Measurements from ENCODE around the gene ZP3. TPM values are rescaled to one million over a fixed set of nuclear protein-coding genes. Genes with fewer than 3 reads are reported as not detected.

The ZP3 gene
- total RNA-seq, 1 experiment from 2014 or later, result 23.3 TPM

GRCh38 chr7:76392531-76393115 lies 32.1 kb upstream of the ZP3 start:
- intact Hi-C loops (cut with micrococcal nuclease; ENCODE audit: unreplicated experiment), result no loop called here
- CTCF ChIA-PET, result interaction anchor here (1.1 kb wide), 1 partner anchor 74 kb away, joined by 6 read pairs; no protein-coding TSS in a partner anchor
- no peaks in the 10 kb centered on the region for H3K27me3 ChIP-seq (ENCODE audit: control insufficient read depth, insufficient read depth, low read length)
- DNase-seq (ENCODE audit: low read depth, low spot score) (no peak), ATAC-seq (no peak)
- POLR2A ChIA-PET, result no interaction called here
- BruUV-seq (replicated peaks), result no TSS peak
- peaks cover 10% of the 10 kb centered on the region for H3K4me1 ChIP-seq (ENCODE audit: control insufficient read depth, insufficient read depth, low read length)
- H3K36me3 ChIP-seq (ENCODE audit: control insufficient read depth, insufficient read depth, low read length), result no peaks in the 10 kb centered on the region
- peak overlapping the region; percentile 38 to 57 for H3K4me3 ChIP-seq (ENCODE audit: low read depth in 2 of 2, low read length in 2 of 2)
- TF ChIP-seq CTCF (IDR thresholded peaks at IDR 0.05) (no peak), SIN3A (IDR thresholded peaks at IDR 0.05; ENCODE audit: borderline replicate concordance, insufficient read depth, low read depth, low read length) (no peak), TCF7L2 (IDR thresholded peaks at IDR 0.05; ENCODE audit: low read depth, low read length) (no peak), REST (IDR thresholded peaks at IDR 0.05; ENCODE audit: insufficient read depth in 1 of 2, low read depth in 2 of 2, low read length in 1 of 2) (no peak), POLR2AphosphoS5 (IDR thresholded peaks at IDR 0.05; ENCODE audit: low read depth, low read length) (no peak)
- no peaks in the 10 kb centered on the region for H3K9me3 ChIP-seq (ENCODE audit: control insufficient read depth, insufficient read depth, low read depth, low read length)
- in situ Hi-C loops (cut with HindIII; ENCODE audit: low pct_unique_long_range_greater_than_20kb, low sequenced_read_pairs), result no loop called here
- H3K27ac ChIP-seq (ENCODE audit: low read length), result peak overlapping the region; percentile 97

- H3K4me1 ChIP-seq (ENCODE audit: control insufficient read depth, insufficient read depth, low read length), result peaks cover 10% of the 10 kb centered on the region
- DNase-seq (ENCODE audit: low read depth, low spot score) (peak; percentile 85), ATAC-seq (peak; percentile 88)
- POLR2A ChIA-PET, result no interaction called here
- CTCF ChIA-PET, result interaction anchor here (0.6 kb wide), 1 partner anchor 33 kb away, joined by 7 read pairs; no protein-coding TSS in a partner anchor
- peak; percentile 58; the same call in 1 of the 2 replicates for TF ChIP-seq POLR2AphosphoS5 (IDR thresholded peaks at IDR 0.05; ENCODE audit: low read depth, low read length)
- TF ChIP-seq REST (IDR thresholded peaks at IDR 0.05; ENCODE audit: insufficient read depth in 1 of 2, low read depth in 2 of 2, low read length in 1 of 2), result 0 out of 4 replicates have a peak, but pooled peaks of 1 of the 2 experiments have one; percentile 52
- TF ChIP-seq CTCF (IDR thresholded peaks at IDR 0.05), result no peak
- TF ChIP-seq SIN3A (IDR thresholded peaks at IDR 0.05; ENCODE audit: borderline replicate concordance, insufficient read depth, low read depth, low read length), result 0 out of 2 replicates have a peak, but pooled peaks have one; percentile 56
- H3K36me3 ChIP-seq (ENCODE audit: control insufficient read depth, insufficient read depth, low read length), result no peaks in the 10 kb centered on the region
- no TSS peak for BruUV-seq (replicated peaks)
- intact Hi-C loops (cut with micrococcal nuclease; ENCODE audit: unreplicated experiment) (no loop called here), in situ Hi-C loops (cut with HindIII; ENCODE audit: low pct_unique_long_range_greater_than_20kb, low sequenced_read_pairs) (no loop called here)
- no peaks in the 10 kb centered on the region for H3K9me3 ChIP-seq (ENCODE audit: control insufficient read depth, insufficient read depth, low read depth, low read length)
- peak overlapping the region; percentile 97 for H3K27ac ChIP-seq (ENCODE audit: low read length)
- H3K4me3 ChIP-seq (ENCODE audit: low read depth in 2 of 2, low read length in 2 of 2), result peak overlapping the region; percentile 57 to 67
- no peaks in the 10 kb centered on the region for H3K27me3 ChIP-seq (ENCODE audit: control insufficient read depth, insufficient read depth, low read length)
Measured at GRCh38 chr7:76393116-76394031, 31.4 kb upstream of the ZP3 start.
